Measurements from ENCODE around the gene KRT40. TPM values are rescaled to one million over a fixed set of nuclear protein-coding genes. Genes with fewer than 3 reads are reported as not detected.

Gene KRT40
- total RNA-seq, 1 donor from 2014 or later = not detected

GRCh38 chr17:40992666-40993065, 8.5 kb upstream of the KRT40 start:
- Mint-ChIP-seq H3K4me3 (no peak overlapping the region), H3K27ac (no peak overlapping the region), H3K9me3 (no peaks in the 10 kb centered on the region), H3K4me1 (no peaks in the 10 kb centered on the region), H3K36me3 (ENCODE audit: low read depth) (no peaks in the 10 kb centered on the region), H3K27me3 (peaks cover 34% of the 10 kb centered on the region)
- no peak for TF ChIP-seq CTCF (IDR thresholded peaks at IDR 0.05)
- DNase-seq (no peak), ATAC-seq (ENCODE audit: low read depth) (no peak)
- intact Hi-C loops (cut with micrococcal nuclease) = no loop called here
- POLR2A ChIA-PET = no interaction called here
- CTCF ChIA-PET = no interaction called here

- peaks cover 14% of the 10 kb centered on the region for H3K27me3 Mint-ChIP-seq
- no peak for DNase-seq
- intact Hi-C loops (cut with micrococcal nuclease) = no loop called here
- no peak overlapping the region for H3K4me3 Mint-ChIP-seq
- TF ChIP-seq CTCF (IDR thresholded peaks at IDR 0.05) = no peak
- no peaks in the 10 kb centered on the region for H3K9me3 Mint-ChIP-seq
- ChIA-PET POLR2A (no interaction called here), CTCF (no interaction called here)
- ATAC-seq (ENCODE audit: low read depth) = no peak
- H3K4me1 Mint-ChIP-seq = no peaks in the 10 kb centered on the region
- no peak overlapping the region for H3K27ac Mint-ChIP-seq
- H3K36me3 Mint-ChIP-seq (ENCODE audit: low read depth) = no peaks in the 10 kb centered on the region
Observed at GRCh38 chr17:40986920-40987319, 2.8 kb upstream of the KRT40 start.

GRCh38 chr17:40981115-40981514, 3.0 kb downstream of the KRT40 start:
- DNase-seq (no peak), ATAC-seq (ENCODE audit: low read depth) (no peak)
- POLR2A ChIA-PET = interaction anchor here (0.5 kb wide), 1 partner anchor 320 kb away, joined by 3 read pairs; no protein-coding TSS in a partner anchor
- Mint-ChIP-seq H3K27me3 (peaks cover 26% of the 10 kb centered on the region), H3K4me1 (no peaks in the 10 kb centered on the region), H3K36me3 (ENCODE audit: low read depth) (no peaks in the 10 kb centered on the region), H3K27ac (no peak overlapping the region), H3K9me3 (no peaks in the 10 kb centered on the region), H3K4me3 (no peak overlapping the region)
- no peak for TF ChIP-seq CTCF (IDR thresholded peaks at IDR 0.05)
- CTCF ChIA-PET = no interaction called here
- intact Hi-C loops (cut with micrococcal nuclease) = no loop called here

GRCh38 chr17:40980596-40980995, 3.5 kb downstream of the KRT40 start:
- no peak for ATAC-seq (ENCODE audit: low read depth)
- Mint-ChIP-seq H3K9me3 (no peaks in the 10 kb centered on the region), H3K36me3 (ENCODE audit: low read depth) (no peaks in the 10 kb centered on the region), H3K4me1 (no peaks in the 10 kb centered on the region), H3K4me3 (no peak overlapping the region), H3K27ac (no peak overlapping the region), H3K27me3 (peaks cover 26% of the 10 kb centered on the region)
- no peak for DNase-seq
- CTCF ChIA-PET = no interaction called here
- no peak for TF ChIP-seq CTCF (IDR thresholded peaks at IDR 0.05)
- POLR2A ChIA-PET = interaction anchor here (0.5 kb wide), 1 partner anchor 321 kb away, joined by 3 read pairs; no protein-coding TSS in a partner anchor
- intact Hi-C loops (cut with micrococcal nuclease) = no loop called here

GRCh38 chr17:40980117-40980516, 4.0 kb downstream of the KRT40 start:
- no peak for DNase-seq
- Mint-ChIP-seq H3K9me3 (no peaks in the 10 kb centered on the region), H3K27me3 (peaks cover 31% of the 10 kb centered on the region), H3K36me3 (ENCODE audit: low read depth) (no peaks in the 10 kb centered on the region), H3K4me3 (no peak overlapping the region), H3K27ac (no peak overlapping the region), H3K4me1 (no peaks in the 10 kb centered on the region)
- no peak for TF ChIP-seq CTCF (IDR thresholded peaks at IDR 0.05)
- CTCF ChIA-PET = no interaction called here
- intact Hi-C loops (cut with micrococcal nuclease) = no loop called here
- no peak for ATAC-seq (ENCODE audit: low read depth)
- POLR2A ChIA-PET = no interaction called here
